NCI-H1417 treated with DMSO at 0.1 percent for 48 hours (cell line): ENCODE data around the gene AJAP1.

Source experiments
- DNase-seq: peaks from one replicate; lab custom pipeline; 2025; lab: John Stamatoyannopoulos, UW

Gene AJAP1

DNA sequence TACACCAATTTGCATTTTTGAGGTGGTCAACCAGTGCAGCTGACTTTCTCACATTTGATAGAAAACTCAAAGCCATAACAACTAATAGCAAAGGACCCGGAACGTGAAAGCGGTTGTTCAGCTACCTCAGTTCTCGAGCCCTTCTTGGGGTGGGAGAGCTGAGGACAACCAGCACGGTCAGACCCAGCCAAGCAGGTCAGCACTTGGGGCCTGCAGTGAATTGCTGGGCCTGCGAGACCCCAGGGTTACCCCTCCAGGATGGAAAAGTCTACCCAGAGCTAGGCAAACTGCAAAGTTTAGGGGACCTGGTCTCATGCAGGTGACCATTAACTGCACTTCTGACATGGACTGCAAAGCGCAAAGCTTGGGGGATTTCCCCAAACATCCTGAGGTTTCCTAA, 23.8 kb upstream of the AJAP1 start:
- DNase-seq: no peak

DNA sequence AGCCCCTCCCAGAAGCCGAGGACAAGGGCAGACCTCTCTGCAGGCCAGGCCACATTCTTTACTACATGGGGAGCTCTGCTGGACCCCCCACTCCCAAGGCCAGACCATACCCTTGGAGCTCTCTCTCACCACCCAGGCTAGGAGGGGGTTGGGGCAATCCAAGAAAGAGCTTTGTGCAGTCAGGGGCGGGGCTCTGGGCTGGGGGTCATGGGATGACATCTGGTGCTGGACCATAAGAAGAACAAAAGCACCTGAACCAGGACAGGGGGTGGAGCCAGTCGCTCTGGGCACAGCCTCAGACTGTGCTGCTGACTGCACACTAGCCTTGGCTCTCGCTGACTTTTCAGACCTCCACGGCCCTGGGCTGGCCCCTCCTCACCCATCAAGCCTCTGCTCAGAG, 23.1 kb upstream of the AJAP1 start:
- no peak for DNase-seq

DNA sequence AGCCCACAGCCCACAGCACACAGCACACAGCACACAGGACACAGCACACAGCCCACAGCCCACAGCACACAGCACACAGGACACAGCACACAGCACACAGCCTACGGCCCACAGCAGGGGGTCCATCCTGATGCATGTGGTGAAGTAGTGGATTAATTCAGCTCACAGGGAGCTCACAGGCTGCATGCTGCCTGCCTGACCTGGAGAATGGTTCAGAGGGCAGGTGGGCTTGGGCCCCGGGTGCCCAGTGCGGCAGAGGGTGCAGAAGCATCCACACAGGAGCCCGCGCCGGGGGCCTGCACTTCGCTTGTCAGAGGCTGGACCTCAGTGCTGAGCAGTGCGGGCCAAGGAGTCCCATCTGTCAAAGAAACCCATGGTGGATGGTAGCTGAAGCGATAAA, 21.1 kb upstream of the AJAP1 start:
- no peak for DNase-seq

DNA sequence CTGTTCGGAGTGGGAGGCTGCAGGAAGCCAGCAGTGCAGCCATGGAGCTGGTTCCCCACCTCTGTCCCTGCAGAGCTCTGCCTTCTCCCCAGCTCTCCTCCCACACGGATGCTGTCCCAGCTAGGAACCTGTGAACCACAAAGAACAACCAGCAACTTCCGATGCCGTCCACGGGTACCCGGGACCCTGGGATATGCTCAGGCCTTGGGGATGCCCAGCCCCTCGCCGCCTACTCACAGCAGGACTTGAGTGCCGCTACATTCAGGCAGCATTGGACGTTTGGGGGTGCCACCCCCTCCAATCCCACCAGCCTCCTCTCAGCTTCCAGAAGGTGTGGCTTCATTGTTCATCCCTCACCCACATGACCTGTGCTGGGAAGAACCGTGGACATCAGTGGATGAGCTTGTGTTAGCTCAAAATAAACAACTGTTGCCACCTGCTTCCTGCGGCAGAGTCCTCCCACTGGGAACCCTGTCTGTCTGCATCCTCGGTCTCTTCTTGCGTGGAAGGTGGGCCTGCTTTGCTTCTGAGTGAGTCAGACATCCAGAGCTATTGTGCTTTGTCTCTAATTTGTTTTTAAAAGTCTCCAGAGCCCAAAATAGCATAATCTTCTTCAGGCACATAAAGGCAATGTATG, 20.1 kb upstream of the AJAP1 start:
- DNase-seq: no peak

DNA sequence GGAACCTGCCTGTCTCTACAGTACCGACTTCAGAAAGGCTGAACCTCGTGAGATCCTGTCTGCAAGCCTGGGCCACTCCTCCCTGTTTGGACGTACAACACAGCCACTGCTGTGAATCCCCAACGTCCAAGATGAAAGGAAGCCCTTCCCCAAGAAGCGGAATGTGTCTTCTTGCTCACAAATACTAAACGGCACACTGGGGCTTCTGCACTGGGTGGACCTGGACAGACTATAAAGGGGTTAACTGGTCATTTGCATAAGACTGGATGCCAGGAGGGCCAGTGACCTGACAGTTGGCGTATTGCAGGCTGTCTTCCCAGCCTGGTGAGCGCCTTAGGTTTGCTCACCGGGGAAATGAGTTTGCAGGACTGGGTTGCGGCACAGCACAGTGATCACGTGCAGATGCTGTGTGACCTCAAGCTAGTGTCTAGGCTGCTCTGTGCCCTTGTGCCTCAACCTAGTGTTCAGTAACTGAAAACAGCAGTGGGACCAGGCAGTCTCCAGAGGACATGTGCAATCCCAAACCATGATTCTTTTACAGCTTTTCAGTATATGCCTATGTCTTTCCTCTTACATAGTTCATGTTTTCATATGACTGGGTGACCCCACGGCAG, 19.5 kb upstream of the AJAP1 start:
- DNase-seq: no peak

DNA sequence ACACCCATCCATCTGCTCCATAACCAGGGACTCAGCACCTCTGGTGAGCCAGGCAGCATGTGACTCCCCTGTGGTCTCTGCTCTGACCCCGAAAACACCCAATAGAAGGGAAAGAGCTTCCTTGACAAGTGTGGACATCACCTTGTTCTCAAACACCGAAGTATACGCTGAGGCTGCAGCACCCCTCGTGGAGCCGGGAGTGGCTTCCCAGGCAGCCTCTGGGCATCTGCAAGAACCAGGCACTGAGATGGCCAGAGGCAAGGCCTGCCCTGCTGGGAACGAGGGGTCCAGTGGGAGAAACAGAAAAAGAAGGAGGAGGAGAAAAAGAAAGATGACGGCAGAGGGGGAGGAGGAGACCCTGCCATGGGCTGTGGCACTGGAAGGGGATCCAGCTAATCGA, 18.2 kb upstream of the AJAP1 start:
- DNase-seq: no peak

DNA sequence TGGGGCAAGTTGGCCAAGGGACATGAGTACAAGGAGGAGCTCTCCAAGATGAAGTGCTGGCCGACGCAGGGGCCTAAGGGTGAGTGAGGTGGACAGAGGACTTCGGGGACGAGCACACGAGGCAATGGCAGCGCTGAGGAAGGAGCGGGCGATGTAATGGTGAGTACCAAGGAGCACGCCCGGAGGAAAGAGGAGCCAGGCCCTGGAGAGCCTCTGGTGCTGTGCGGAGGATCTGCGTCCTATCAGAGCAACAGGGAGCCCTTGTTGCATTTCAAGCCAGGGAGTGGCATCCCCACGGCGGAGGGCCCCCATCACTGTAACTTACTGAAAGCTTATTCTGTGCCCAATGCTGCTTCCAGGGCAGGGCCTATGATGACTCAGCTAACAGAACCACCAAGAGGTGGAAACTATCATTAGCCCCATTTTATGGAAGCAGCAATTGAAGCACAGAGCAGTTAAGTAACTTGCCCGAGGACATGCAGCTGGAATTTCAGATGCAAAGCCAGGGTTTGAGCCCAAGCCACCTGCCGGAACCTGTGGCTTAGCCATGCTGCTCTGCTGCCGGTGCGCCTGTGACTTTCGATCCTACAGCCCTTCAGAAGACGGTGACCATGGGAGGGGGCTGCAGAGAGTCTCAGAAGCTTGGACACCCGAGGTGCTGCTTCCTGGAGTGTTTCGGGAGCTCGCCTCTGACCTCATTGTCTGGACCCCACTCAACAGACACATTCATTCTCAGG, 17.6 kb upstream of the AJAP1 start:
- no peak for DNase-seq

DNA sequence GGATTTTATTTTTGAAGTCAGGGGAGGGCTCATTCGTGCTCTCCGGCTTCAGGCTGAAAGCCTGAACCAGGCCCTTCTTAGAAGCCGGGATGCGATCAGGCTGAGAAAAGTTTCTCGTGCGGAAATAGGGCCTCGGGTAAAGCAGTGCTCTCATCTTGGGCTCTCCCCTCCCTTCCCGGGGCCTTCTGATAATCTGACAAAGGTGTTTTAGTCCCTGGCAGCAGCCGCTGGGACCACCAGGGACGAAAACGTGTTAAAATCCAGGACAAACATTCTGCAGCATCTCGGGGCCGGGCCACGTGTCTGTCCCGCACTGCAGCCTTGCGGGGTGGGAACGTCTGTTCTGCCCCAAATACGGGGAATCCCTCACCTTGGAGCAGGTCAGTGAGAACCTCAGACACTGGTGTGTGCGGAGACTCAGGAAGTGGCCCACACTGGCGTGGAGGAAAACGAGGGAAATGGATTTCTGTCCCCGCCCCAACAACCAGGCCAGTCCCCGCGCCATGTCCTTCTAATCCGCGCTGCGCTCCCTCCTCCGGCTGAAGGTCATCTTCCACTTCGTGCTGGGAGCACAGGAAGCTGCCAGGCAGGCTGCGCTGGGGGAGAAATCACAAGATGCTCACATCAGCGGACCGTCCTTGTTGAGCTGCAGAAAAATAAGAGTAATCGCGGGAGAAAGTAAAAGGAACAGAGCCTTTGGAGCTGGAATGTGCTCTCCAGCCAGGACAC, 16.6 kb upstream of the AJAP1 start:
- no peak for DNase-seq

DNA sequence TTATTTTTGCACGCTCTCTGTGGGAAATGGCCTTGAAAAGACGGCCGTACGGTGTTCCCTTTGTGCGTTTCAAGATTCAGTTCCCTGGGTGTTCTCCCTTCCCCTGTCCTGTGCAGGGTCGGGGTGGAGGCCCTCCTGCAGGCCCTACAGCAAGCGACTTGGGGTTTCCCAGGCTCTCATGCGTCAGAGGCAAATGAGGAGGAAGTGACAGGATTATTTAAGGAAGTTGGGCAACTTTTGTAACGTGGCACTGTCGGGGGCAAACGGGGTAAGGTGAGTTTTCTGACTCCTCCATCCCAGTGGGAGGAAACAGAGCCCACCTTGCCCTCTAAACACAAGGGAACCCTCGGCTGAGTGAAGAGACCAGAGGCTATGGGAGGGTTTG, 16.1 kb upstream of the AJAP1 start:
- DNase-seq: no peak

DNA sequence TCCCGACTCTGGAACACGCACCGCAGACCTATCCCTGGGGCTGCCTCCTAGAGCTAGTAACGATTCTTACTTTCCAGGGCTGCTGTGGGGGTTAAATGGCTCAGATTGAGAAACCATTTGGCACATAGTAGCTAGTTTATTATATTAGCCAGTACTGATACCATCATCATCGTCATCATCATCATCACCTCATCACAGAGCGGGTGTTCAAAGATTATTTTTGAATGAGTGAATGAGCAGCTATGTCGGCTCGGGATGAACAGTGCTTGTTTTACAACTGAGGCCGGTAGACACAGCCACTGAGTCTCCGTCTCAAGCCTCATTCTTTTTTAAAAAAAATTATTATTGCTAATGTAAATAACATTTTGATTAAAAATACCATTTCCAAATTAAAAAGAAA, 13.5 kb upstream of the AJAP1 start:
- no peak for DNase-seq

DNA sequence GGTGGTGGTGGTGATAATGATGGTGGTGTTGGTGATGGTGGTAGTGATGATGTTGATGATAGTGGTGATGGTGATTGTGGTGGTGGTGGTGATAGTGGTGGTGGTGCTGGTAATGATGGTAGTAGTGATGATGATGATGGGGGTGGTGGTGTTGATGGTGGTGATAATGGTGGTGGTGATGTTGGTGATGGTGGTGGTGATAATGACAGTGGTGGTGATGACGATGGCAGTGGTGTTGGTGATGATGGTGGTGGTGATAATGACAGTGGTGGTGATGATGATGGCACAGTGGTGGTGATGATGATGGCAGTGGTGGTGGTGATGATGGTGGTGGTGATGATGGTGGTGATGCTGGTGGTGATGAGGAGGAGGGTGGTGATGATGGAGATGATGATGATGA, 7.0 kb upstream of the AJAP1 start:
- no peak for DNase-seq

DNA sequence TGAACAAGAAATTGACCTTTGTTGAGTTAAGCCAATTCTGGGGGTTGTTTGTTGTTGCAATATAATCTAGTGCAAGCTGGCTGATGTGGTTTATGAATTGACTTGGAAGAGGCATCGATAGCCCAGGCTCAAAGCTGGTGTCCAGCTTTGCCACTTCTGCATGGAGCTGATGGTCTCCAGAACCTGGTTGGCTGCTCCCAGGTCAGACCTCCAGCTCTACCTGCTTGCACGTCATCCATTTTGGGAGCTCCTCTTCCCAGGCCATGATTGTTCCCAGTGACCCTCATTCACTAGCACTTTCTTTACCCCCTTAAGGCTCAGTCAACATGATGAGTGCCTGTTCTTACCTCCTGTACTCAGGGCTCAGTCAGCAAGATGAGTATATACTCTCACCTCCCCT, 5.8 kb upstream of the AJAP1 start:
- no peak for DNase-seq

DNA sequence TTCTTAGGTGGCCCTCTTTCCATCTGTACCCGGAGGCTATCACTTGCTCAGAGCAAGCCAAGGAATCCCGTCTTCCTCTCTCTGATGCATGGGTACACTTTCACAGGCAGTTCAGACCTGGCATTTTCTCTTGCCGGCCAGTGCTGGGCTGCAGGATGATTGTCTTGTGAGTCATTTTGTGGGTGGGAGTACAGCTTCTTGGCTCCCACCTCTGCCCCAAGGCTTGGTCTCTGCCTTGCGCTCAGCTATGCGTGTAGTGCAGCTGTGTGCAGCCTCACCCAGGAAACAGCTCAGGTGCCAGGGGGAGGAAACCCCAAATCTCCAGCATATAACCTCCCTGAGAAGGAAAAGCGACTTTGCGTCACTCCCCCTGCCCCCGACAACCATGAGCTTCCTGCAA, 3.9 kb upstream of the AJAP1 start:
- no peak for DNase-seq

DNA sequence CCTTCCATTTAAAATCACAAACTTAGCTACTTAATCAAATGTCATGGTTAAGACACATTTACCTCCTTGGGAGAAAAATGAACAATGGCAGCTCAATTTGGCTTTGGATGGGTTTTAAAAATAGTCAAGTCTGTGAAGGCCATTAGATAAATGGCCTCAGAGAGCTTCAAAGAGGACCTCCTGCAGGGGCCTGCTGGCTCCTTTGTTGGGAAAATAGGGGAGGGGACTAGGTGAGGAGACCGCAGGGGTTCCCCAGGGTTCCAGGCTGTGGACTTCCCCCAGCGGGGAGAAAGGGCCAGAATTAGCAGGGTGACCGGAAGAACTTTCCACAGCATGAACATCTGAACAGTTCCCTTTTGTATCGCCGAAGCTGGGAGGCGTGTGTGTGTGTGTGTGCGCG, 3.4 kb upstream of the AJAP1 start:
- DNase-seq: no peak

DNA sequence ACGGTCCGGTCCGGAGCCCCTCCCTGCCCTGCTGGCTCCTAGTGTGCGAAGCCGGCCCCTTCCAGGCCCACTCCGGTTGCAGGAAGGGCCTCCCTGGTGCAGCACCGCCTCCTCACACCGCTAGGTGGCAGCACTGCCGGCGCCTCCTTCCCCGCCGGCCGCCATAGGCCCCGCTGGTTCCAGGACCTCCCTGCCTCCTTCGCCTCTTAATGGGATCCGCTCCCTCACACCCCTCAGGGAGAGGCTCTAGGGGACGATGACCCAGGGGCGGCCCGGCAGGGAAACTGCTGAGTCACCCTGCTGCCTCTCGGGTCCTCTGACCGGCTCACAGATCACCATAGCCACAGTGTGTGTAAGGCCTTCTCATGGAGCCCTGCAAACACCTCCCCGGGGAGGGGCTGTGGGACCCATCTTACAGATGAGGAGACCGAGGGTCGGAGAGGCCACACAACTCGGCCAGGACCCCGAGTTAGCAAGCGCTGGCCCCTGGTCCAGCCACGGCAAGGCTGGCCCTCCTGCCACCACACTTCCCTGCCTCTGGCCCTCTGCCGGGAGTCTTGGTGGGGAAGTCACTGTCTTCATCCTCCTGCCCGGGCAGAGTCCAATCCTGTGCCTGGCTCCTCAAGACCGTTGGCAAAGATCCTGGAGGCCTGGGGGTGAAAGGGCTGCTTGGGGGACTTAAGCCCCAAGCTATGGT, 1.6 kb upstream of the AJAP1 start:
- no peak for DNase-seq

DNA sequence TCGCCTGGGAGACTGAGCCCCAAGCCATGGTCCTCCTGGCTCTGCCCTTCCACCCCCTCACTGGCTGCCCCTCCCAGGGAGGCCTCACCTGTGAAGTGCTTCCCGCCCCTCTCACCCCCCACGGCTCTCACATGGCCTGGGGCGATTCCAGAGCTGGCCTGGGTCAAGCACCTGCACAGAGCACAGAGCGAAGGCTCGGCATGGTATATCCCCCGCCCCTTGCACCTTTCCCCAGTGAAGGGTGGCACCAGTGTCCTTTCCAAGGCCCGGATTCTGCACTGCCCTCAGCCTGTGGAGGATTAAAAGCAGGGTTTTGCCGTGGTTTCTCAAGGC, 1.1 kb upstream of the AJAP1 start:
- no peak for DNase-seq

DNA sequence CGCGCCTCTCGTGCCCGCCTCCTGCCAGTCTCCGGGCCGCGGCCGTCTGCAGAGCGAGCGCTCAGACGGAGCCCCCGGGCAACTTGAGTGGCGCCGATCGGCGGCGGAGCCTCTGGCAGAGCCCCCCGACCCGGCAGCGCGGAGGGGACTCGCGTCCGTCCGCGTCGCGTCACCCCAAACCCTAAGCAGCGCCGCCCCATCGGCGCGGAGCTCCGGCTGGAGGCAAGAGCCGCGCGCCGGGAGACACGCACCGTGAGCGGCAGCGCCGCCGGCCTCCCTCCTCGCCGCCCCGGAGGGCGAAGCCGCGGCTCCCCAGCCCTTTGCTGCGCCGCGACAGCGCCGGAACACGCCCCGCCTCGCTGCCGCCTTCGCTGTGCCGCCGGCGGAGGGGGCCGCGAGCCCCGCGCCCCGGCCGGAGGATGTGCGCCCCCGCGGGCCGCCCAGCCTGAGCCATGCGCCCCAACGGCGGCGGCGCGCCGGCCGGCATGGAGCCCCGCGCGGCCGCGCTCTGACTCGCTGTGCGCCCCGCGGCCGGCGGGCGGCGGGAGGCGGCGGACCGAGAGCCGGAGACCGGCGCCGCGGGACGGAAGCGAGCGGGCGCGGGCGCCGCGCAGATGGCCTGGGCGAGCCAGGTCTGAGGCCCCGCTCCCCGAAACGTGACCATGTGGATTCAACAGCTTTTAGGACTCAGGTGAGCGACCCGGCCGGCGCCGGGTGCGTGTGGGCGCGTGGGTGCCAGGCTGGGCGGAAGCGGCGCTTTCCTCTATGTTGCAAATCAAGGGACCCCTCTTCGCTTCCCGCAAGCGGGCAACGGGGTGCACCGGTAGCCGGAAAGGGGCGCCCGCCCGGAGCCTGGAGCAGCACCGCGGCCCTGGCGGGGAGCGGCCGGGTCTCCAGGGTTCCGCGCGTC, 610 bp downstream of the AJAP1 start:
- DNase-seq: no peak

DNA sequence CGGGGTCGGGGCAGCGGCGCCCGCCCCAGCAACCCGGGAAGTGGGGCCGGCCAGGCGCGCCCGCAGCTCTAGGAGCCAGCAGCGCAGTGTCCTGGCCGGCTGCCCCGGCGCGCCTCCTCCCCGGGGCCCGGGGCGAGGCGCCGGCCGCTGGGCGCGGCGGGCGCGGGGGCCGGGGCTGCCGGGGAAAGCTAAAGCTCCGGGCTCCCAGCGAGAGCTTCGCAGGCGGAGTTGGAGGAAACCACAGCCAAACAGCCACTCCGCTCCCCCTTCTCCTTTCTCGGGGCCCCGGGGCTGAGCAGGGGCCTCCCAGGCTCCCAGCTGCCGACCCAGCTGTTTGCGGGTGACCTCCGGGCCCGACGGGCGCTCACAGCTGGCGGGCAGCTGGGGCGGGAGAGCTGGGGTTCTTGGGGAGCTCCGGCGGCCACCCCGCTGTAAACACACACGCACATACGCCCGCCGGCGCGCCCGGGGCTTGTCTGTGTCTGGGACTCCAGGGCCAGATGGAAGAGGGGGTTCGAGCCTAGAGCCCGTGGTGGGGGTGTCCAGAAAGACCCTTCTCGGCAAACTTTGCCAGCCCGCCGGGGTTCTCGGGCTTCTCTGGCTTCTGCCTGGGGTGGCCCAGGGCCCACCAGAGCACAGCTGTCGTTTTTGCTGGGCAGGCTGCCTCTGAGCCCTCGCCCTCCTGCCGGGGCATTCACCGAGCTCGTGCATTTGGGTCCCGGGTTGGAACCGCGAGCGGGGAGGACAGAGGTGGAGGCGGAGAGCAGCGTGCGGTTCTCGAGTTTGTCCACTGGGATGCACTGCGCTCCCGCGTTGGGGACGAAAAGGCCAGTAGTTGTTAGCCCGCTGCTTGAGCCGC, 1.5 kb downstream of the AJAP1 start:
- no peak for DNase-seq

DNA sequence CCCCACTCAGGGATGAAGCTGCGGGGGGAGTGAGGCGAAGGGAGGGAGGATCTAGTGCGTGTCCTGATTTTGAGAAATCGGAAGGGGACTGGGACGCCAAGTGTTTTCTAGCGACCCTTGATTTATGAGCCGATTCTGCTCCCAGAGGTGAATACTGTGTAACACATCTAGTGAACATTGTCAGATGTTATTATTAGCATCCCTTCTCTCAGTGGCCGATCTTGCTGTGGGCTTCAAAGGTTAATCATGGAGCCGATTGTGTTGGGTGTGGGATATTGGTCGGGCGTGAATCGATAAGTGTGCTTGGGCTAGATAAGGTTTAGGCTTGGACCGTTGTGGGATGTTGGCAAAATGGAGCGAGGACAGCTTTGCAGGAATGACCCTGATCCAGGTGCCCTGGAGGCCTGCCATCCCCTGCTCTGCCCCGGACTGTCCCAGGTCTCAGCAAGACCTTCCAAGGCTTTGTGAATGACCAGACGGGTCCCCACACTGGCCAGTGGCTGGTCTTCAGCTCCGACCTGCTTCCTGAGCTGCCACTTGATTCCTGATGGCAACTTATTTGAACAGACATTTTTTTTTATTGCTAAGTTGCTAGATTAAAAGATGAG, 2.2 kb downstream of the AJAP1 start:
- DNase-seq: no peak

DNA sequence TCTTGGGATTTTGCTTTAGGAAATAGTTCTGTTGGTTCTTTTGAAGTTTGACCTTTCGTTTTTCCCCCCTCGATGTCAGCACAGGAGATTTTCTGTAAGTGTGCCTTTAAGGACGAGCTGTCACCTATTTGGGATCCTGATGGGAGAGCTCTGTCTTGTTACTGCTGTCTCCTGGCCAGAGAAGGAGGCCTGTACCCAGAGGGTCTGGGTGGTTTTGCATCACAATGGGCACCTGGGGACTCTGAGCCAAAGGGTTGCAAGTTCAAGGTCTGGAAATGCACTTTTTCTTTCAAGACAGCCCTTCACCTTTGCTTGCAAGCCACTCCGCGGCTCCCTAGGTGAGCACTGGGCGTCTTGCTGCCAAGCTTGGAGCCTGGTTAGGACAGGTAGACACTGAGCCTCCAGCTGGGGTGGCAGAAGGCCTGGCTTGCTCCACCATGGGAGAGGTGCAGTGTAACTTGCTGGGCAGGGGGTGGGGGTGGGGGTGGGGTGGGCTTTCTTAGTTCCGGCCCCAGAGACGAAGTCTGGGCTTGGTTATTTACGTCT, 2.9 kb downstream of the AJAP1 start:
- no peak for DNase-seq
